Measurements from ENCODE around the gene NFIA.

The NFIA gene

DNA sequence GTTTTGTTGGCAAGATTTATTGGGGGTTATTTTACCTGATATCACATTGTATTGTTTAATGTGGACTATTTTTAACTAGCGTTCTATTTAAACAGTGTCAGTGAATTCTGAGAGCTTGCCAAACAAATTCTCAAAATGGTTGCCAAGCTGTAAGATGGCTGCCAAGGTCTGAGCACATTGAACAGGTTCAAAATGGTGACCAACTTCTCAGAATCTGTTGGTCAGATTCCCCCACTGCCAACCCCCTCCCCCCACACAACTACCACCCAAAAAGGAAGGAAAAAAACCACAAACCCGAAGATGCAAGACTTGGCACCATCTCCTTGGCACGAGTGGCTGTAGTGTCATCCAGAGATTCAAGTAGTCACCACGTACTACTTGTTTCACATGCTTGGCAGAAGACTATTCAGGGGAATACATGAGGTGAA, 159.1 kb downstream of the NFIA start:
- no peak for DNase-seq
- Histone ChIP-seq H3K27ac (no peak overlapping the region), H3K27me3 (replicated peaks) (no peaks in the 10 kb centered on the region), H3K36me3 (replicated peaks) (no peaks in the 10 kb centered on the region), H3K4me3 (ENCODE audit: low read depth, low read length) (no peak overlapping the region)
- TF ChIP-seq CTCF (IDR thresholded peaks at IDR 0.05; ENCODE audit: low read depth, low read length, missing control alignments), result no peak
- in situ Hi-C loops (cut with HindIII; ENCODE audit: low pct_ligation_motif_present, low sequenced_read_pairs), result no loop called here

GRCh38 chr1:61241973-61242381, 159.6 kb downstream of the NFIA start:
- Histone ChIP-seq H3K27me3 (replicated peaks) (no peaks in the 10 kb centered on the region), H3K27ac (no peak overlapping the region), H3K36me3 (replicated peaks) (no peaks in the 10 kb centered on the region), H3K4me3 (ENCODE audit: low read depth, low read length) (no peak overlapping the region)
- TF ChIP-seq CTCF (IDR thresholded peaks at IDR 0.05; ENCODE audit: low read depth, low read length, missing control alignments), result no peak
- in situ Hi-C loops (cut with HindIII; ENCODE audit: low pct_ligation_motif_present, low sequenced_read_pairs), result no loop called here
- no peak for DNase-seq

GRCh38 chr1:61244114-61244513, 161.8 kb downstream of the NFIA start:
- Histone ChIP-seq H3K27ac (no peak overlapping the region), H3K4me3 (ENCODE audit: low read depth, low read length) (no peak overlapping the region), H3K27me3 (replicated peaks) (no peaks in the 10 kb centered on the region), H3K36me3 (replicated peaks) (no peaks in the 10 kb centered on the region)
- peak; percentile 61 for DNase-seq
- TF ChIP-seq CTCF (IDR thresholded peaks at IDR 0.05; ENCODE audit: low read depth, low read length, missing control alignments), result no peak
- in situ Hi-C loops (cut with HindIII; ENCODE audit: low pct_ligation_motif_present, low sequenced_read_pairs), result no loop called here

DNA sequence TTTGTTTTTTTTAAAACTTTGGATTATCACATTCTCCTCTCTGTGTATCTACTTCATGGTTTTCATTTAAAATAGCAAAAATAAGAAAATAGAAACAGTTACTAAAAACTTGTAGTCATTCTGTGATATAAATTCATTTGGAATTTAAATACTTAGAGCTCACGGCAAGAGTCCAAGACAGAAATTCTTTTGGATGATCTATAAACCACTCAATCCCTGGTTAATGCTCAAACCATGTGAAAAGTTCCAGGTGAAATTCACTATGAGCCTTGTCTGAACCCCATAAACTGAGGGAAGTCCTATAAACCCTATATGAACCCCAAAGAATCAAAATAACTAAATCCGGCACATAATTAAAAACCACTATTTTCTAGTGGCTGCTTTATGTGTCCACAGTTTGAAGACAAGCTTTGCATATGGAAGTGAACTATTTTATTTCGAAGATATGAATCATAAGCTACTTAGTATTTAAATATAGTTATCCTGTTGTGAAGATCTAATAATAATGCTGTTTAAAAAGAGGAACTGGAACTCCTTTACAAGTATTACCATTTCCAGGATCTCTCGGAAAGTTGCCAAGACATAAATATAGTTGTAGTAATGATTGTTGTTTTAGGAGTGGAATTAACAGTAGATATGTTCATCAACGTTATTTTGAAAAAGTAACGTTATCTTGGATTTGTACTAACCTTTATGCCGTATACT, 163.5 kb downstream of the NFIA start:
- no peaks in the 10 kb centered on the region for H3K27me3 ChIP-seq (replicated peaks)
- no peaks in the 10 kb centered on the region for H3K36me3 ChIP-seq (replicated peaks)
- no peak overlapping the region for H3K4me3 ChIP-seq (ENCODE audit: low read depth, low read length)
- no peak for TF ChIP-seq CTCF (IDR thresholded peaks at IDR 0.05; ENCODE audit: low read depth, low read length, missing control alignments)
- no peak for DNase-seq
- in situ Hi-C loops (cut with HindIII; ENCODE audit: low pct_ligation_motif_present, low sequenced_read_pairs), result no loop called here
- H3K27ac ChIP-seq, result no peak overlapping the region

- Histone ChIP-seq H3K27me3 (replicated peaks) (no peaks in the 10 kb centered on the region), H3K27ac (no peak overlapping the region), H3K36me3 (replicated peaks) (no peaks in the 10 kb centered on the region), H3K4me3 (ENCODE audit: low read depth, low read length) (no peak overlapping the region)
- in situ Hi-C loops (cut with HindIII; ENCODE audit: low pct_ligation_motif_present, low sequenced_read_pairs), result no loop called here
- TF ChIP-seq CTCF (IDR thresholded peaks at IDR 0.05; ENCODE audit: low read depth, low read length, missing control alignments), result no peak
- DNase-seq, result no peak
Observed at GRCh38 chr1:61247051-61247825, 164.9 kb downstream of the NFIA start.
